DND-41 (cell line): ENCODE data around the gene RGS17.

Source experiments
- CTCF ChIP-seq: IDR thresholded peaks from 2 replicates; pipeline ENCODE4 v1.5.1; 2012; ENCODE audit warnings: borderline replicate concordance, low read length, moderate library complexity, mild to moderate bottlenecking; ENCODE audit not compliant: poor library complexity, severe bottlenecking; ENCODE audit errors: extremely low read depth
- EZH2 ChIP-seq: IDR thresholded peaks from 3 replicates; pipeline ENCODE4 v1.6.1; 2012; ENCODE audit warnings: borderline replicate concordance, low read depth, mild to moderate bottlenecking, moderate library complexity, low read length, inconsistent platforms; ENCODE audit not compliant: severe bottlenecking

- no peak for TF ChIP-seq CTCF
- no peak for TF ChIP-seq EZH2
Observed at GRCh38 chr6:152981989-152982903, 148.8 kb downstream of the RGS17 start.
